ENCODE results near the gene KCNK17. TPM values are rescaled to one million over a fixed set of nuclear protein-coding genes. Genes with fewer than 3 reads are reported as not detected.

KCNK17 gene
- total and polyA plus RNA-seq, 9 of the 15 experiments (the other 6 are each of a cell fraction or from before 2014, with no cell fraction given), result not detected

DNA sequence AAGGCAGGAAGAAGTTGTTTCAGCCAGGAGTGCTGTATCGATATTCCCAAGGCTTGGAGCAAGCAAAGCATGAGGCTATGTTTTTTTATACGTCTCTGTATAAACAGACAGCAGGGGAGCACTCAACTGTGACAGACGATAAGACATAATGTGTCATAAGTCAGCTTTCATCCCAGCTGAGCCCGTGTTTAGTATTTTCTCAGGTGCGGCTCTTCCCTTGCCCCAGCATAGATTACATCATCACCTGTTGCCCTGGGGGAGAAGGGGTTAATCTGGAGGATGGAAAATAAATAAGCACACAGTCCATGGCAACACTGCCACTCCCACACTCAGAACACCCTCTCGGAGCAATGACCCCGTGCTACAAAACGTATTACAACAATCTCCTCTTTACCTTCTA lies 62.8 kb downstream of the KCNK17 start (continued):
- TF ChIP-seq, protein P1, sequence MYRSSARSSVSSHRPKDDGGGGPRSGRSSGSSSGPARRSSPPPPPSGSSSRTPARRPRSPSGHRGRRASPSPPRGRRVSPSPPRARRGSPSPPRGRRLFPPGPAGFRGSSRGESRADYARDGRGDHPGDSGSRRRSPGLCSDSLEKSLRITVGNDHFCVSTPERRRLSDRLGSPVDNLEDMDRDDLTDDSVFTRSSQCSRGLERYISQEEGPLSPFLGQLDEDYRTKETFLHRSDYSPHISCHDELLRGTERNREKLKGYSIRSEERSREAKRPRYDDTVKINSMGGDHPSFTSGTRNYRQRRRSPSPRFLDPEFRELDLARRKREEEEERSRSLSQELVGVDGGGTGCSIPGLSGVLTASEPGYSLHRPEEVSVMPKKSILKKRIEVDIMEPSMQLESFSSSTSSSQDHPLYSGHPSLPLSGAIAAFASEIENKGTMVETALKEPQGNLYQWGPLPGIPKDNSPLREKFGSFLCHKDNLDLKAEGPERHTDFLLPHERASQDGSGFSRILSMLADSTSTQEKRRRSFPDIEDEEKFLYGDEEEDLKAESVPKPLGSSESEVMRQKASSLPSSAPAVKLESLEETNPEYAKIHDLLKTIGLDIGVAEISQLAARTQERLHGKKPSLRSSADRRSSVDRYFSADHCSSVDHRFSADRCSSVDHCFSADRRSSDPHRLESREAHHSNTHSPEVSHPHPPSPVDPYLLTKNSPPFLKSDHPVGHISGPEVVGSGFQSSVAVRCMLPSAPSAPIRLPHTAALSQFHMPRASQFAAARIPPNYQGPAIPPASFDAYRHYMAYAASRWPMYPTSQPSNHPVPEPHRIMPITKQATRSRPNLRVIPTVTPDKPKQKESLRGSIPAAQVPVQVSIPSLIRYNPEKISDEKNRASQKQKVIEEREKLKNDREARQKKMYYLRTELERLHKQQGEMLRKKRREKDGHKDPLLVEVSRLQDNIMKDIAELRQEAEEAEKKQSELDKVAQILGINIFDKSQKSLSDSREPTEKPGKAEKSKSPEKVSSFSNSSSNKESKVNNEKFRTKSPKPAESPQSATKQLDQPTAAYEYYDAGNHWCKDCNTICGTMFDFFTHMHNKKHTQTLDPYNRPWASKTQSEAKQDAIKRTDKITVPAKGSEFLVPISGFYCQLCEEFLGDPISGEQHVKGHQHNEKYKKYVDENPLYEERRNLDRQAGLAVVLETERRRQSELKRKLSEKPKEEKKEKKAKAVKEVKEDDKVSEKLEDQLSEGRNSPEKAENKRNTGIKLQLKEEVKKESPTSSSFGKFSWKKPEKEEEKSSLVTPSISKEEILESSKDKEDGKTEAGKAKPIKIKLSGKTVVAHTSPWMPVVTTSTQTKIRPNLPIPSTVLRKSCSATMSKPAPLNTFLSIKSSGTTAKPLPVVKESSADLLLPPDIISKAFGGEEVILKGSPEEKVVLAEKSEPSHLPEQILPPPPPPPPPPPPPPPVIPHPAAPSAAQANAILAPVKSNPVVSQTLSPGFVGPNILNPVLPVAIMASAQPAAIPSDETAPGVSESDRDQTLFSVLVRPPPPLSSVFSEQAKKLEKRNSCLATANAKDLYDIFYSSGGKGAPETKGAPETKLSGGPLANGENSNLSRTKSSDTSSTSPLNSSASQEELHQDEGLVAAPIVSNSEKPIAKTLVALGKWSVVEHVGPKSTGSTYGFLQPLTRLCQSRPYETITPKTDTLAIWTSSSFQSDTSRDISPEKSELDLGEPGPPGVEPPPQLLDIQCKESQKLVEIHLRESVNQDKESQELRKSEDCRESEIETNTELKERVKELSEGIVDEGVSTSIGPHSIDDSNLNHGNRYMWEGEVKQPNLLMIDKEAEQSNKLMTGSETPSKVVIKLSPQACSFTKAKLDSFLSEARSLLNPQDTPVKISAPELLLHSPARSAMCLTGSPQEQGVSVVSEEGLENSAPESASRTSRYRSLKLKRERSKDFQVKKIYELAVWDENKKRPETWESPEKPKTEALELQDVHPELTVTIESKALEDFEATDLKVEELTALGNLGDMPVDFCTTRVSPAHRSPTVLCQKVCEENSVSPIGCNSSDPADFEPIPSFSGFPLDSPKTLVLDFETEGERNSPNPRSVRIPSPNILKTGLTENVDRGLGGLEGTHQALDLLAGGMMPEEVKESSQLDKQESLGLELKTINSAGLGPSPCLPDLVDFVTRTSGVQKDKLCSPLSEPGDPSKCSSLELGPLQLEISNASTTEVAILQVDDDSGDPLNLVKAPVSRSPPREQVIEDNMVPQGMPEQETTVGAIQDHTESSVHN (IDR thresholded peaks at IDR 0.05; ENCODE audit: borderline replicate concordance in 1 of 2, low read depth in 1 of 2), result no peak

DNA sequence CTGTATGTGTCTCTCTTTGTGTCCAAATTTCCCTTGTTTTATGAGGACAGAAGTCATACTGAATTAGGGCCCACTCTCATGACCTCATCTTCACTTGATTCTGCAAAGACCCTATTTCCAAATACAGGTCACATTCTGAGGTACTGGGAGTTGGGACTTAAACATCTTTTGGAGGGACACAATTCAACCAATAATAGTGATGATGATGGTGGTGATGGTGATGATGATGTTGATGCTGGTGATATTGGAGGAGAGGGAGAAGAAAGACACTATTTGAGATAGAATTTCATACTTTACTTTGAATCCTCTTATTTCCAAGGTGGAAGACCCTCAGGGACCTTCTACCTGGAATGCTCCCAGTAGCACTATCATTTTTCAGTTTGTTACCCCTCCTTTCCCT lies 63.7 kb downstream of the KCNK17 start:
- Histone ChIP-seq H3K36me3 (ENCODE audit: control insufficient read depth, insufficient read depth, low read length) (no peaks in the 10 kb centered on the region), H3K9me1 (ENCODE audit: control insufficient read depth, insufficient read depth, low read length) (no peaks in the 10 kb centered on the region), H3K79me2 (ENCODE audit: control insufficient read depth, insufficient read depth, low read length) (no peaks in the 10 kb centered on the region), H3K27me3 (ENCODE audit: control insufficient read depth in 2 of 2, insufficient read depth in 2 of 2, low read length in 2 of 2) (peaks cover 31% of the 10 kb centered on the region in 2 experiments), H3K27ac (ENCODE audit: extremely low read depth, low read depth, low read length) (no peak overlapping the region), H3K9me3 (replicated peaks; ENCODE audit: control insufficient read depth, insufficient read depth, low read depth, low read length) (no peaks in the 10 kb centered on the region), H2AFZ (ENCODE audit: low read depth, low read length) (no peak overlapping the region), H4K20me1 (replicated peaks; ENCODE audit: control insufficient read depth, insufficient read depth, low read length) (no peaks in the 10 kb centered on the region), H3K4me3 (no peak overlapping the region), H3K4me1 (replicated peaks in 1 of 2; ENCODE audit: control insufficient read depth in 2 of 2, insufficient read depth in 2 of 2, low read length in 2 of 2) (no peaks in the 10 kb centered on the region), H3K9ac (ENCODE audit: insufficient read depth in 1 of 2, low read depth in 2 of 2, low read length in 2 of 2) (no peak overlapping the region), H3K4me2 (ENCODE audit: insufficient read depth, low read length) (no peak overlapping the region)
- ChIA-PET POLR2A (no interaction called here), CTCF (ENCODE audit: low intra/inter-chr PET ratio) (no interaction called here)
- ATAC-seq (no peak), DNase-seq (ENCODE audit: extremely low read depth in 1 of 4, low spot score in 3 of 4) (no peak), FAIRE-seq (no peak)
- BruUV-seq (replicated peaks), result no TSS peak
- TF ChIP-seq, protein P2, sequence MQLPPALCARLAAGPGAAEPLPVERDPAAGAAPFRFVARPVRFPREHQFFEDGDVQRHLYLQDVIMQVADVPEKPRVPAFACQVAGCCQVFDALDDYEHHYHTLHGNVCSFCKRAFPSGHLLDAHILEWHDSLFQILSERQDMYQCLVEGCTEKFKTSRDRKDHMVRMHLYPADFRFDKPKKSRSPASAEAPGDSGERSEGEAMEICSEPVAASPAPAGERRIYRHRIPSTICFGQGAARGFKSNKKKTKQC (CRISPR knock-in tag; IDR thresholded peaks at IDR 0.05), result no peak
- TF ChIP-seq ZNF143 (CRISPR knock-in tag; IDR thresholded peaks at IDR 0.05), result no peak
- TF ChIP-seq, protein P3, sequence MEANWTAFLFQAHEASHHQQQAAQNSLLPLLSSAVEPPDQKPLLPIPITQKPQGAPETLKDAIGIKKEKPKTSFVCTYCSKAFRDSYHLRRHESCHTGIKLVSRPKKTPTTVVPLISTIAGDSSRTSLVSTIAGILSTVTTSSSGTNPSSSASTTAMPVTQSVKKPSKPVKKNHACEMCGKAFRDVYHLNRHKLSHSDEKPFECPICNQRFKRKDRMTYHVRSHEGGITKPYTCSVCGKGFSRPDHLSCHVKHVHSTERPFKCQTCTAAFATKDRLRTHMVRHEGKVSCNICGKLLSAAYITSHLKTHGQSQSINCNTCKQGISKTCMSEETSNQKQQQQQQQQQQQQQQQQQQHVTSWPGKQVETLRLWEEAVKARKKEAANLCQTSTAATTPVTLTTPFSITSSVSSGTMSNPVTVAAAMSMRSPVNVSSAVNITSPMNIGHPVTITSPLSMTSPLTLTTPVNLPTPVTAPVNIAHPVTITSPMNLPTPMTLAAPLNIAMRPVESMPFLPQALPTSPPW (CRISPR knock-in tag; IDR thresholded peaks at IDR 0.05), result no peak
- TF ChIP-seq MBD2 (IDR thresholded peaks at IDR 0.05; ENCODE audit: borderline replicate concordance, low read depth), result no peak
- no peak for TF ChIP-seq EGR1 (conservative IDR thresholded peaks at IDR 0.05)
- no peak for TF ChIP-seq ZNF174 (CRISPR knock-in tag; IDR thresholded peaks at IDR 0.05)
- TF ChIP-seq BMI1 (IDR thresholded peaks at IDR 0.05; ENCODE audit: low read length), result no peak
- no peak for TF ChIP-seq SMARCB1 (IDR thresholded peaks at IDR 0.05; ENCODE audit: insufficient read length, low read depth)
- no peak for TF ChIP-seq ZFX (CRISPR knock-in tag; IDR thresholded peaks at IDR 0.05)
- intact Hi-C loops (cut with micrococcal nuclease), result no loop called here
- in situ Hi-C loops (cut with MboI), result no loop called here

Data from K562 (cell line).